Right renal cortex interstitium (tissue), 3 donors: Measurements from ENCODE around the gene ADCY5. TPM values are rescaled to one million over a fixed set of nuclear protein-coding genes. Genes with fewer than 3 reads are reported as not detected.

Experiments used
- DNase-seq, 3 donors: peaks; one replicate each; pipeline ENCODE4 v3.0.0-alpha.2; 2013; ENCODE audit warnings: low read depth in 3 of 3, low spot score in 2 of 3
- polyA plus RNA-seq, 3 donors: library from polyadenylated mRNA; unstranded; fragments of 120-200 nt; gene quantifications; one replicate each; pipeline ENCODE4 v1.2.1, GENCODE V29; 2013; ENCODE audit not compliant: insufficient read length in 3 of 3

Gene ADCY5
- polyA plus RNA-seq, 3 donors, result 10.8 to 13.2 (median 12.7) TPM

DNA sequence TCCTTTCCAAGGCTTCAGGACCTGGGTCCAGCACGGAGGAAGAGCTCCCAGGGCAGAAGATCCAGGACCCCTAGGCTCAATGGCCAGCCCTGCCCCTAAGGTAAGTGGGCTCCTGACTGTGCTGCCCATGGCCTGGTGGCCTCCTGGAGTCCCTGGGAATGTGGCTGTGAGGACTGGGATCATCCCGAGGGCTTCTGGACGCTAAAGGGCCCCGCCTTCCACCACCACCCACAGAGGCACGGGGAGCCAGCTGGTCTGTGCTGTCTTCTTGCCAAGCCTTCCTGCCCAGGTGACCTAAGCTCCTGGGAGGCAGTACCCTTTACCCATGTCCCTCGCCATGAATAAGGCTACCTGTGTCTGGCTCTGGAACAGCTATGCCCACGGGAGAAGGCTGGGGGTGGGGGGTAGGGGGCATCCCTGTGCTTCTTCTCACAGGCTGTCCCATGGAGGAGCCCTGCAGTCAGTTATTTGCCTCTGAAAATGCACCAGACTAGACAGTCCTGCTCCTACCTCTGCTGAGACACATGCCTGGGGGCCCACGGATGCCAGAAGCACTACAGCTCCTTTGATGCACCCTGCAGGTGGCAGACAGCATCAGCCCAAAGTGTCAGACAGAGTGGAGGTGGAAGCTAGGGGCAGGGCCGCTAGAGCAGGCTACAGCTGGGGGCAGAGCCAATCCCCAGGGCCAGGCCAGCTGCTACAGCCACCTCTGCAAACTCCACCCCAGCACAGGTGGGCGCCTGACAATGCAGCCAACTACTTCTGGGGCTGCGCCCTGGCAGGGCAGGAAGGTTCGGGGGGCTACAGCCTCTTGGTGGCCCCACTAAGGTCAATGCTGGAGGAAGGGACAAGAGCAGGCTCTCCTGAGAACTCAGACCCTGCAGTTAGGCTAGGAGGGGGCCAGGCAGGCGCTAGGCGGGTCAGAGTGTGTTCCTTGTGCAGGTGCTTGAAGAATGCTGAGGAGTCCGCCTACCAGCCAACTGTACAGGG is 156.3 kb downstream of the ADCY5 start:
- DNase-seq, result no peak

DNA sequence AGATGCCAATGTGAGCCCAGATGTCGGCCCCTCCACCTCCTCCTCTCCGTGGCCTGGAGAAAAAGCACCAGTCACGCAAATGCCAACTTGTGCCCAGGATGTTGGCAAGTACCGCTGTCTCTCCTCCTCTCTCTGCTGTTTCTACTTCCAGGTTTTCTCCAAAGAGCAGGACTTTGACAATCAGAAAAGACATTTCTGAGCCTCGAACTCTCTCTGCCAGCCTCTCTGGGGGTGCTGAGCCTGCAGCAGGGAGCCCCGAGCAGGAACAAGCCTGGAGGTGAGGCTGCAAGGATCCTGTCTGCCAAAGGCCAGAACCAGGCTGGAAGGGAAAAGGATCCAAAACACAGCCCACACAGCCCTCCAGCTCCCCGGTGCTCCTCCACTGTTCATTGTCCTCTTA is 157.5 kb downstream of the ADCY5 start:
- no peak for DNase-seq

GRCh38 chr3:123290962-123291361 is 157.9 kb downstream of the ADCY5 start:
- no peak for DNase-seq

- DNase-seq, result no peak
Measured at GRCh38 chr3:123290107-123290930, 158.6 kb downstream of the ADCY5 start.

- no peak for DNase-seq
Measured at GRCh38 chr3:123289391-123290106, 159.3 kb downstream of the ADCY5 start.

- DNase-seq, result no peak
Measured at GRCh38 chr3:123287962-123288302, 161.0 kb downstream of the ADCY5 start.

GRCh38 chr3:123287051-123287961 is 161.6 kb downstream of the ADCY5 start:
- DNase-seq, result no peak

GRCh38 chr3:123286308-123287023 is 162.4 kb downstream of the ADCY5 start:
- DNase-seq, result peak; percentile 10 to 38 (median 29)

- no peak for DNase-seq
Measured at GRCh38 chr3:123285931-123286307, 163.0 kb downstream of the ADCY5 start.

- DNase-seq, result no peak
Measured at GRCh38 chr3:123285479-123285878, 163.4 kb downstream of the ADCY5 start.

GRCh38 chr3:123285066-123285465 is 163.8 kb downstream of the ADCY5 start:
- DNase-seq, result no peak

DNA sequence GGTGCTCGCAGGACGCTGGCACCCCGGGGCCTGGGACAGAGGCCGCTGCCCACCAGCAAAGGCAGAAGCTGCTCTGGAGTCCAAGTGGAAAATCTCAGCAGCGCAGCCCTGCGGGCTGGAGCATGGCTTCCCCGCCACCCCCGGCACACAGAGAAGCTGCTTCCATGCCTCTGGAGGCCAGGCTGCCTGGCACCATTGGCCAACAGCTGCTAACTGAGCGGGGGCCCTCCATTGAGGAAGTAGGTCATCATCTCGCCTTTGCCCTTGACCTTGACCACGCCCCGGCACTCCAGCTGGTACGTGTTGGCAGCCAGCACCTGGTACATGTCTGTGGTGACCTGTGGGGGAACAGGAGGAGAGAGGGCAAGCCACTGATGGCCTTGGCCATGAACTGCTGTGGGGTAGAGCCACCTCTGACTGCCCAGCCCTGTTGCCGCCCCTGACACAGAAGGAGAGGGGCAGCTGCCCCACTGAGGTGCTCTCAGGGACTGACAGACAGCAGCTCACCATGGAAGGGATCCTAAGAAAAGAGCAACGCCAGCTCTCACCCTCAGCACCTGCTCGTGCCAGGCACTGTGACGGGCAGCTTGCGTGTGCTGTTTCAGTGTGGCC is 164.4 kb downstream of the ADCY5 start:
- no peak for DNase-seq

GRCh38 chr3:123283657-123284398 is 165.1 kb downstream of the ADCY5 start:
- no peak for DNase-seq

- DNase-seq, result no peak
Measured at GRCh38 chr3:123283074-123283473, 165.8 kb downstream of the ADCY5 start.

DNA sequence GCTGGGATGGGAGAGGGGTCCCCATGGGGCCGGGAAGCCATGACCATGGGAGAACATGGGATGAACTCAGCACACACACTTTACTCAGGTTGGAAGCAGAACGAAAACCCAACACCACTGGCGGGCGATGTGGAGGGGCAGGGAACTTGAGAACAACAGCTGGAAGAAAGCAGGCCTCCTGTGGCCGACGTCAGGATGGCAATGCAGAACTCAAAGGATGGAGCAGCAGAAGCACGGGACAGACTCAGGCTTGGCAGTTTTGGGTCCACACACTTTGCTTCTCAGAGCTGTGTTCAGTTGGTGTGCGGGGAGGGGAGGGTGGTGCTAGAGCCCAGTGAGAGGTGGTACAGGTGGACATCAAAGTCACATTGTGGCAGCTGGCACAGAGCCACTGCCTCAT is 166.4 kb downstream of the ADCY5 start:
- no peak for DNase-seq

DNA sequence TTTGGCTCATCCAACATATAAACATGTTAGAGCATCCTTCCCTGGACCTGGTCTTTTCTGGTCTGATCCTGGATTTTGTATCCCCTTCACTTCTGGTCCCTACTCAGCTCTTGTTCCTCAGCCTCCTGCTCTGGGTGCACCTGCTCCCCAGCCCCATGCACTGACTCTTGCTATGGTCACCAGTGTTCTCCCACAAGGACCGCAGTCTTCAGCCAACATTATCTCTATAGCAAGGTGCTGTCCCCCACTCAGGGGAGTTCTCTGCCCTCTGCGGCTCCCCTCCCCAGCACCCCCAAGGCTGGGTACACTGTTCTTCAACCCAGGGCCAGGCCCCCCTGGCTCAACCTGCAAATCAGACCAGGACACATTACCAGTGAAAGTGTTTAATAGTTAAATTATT is 167.0 kb downstream of the ADCY5 start:
- no peak for DNase-seq

DNA sequence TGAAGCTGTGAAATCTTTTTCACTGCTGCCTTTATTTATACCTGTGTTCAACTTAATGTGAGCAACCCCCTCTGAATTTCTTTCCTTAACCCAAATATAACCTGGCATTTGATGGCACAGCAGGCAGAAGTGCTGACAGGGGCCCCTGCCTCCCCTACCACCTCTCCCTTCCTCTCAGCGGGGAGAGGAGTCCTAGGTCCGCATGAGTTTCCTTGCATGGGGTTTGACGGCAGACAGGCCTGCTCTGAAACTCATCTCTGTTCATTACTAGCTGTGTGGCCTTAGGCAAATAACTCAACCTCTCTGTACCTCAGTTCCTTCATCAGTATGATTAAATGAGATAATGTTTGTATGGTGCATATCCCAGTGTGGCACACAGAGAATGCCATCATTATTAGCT is 167.5 kb downstream of the ADCY5 start:
- DNase-seq, result no peak

GRCh38 chr3:123279121-123279520 is 169.8 kb downstream of the ADCY5 start:
- DNase-seq, result no peak
